Suppressor macrophage treated with lipopolysaccharide for 1 hour (primary cell): ENCODE data around the gene UBE2S.
"Not testable (repeated sequence)": the region's sequence is repeated elsewhere in the genome, so short reads cannot be mapped to it uniquely, and the experiment has no call there.

Source experiments
- DNase-seq, 3 donors: peaks; one replicate each; pipeline ENCODE4 v3.0.0-alpha.2; 2020 to 2022

UBE2S gene

GRCh38 chr19:55407550-55407799, at the start of gene UBE2S:
Gene UBE2S, minus strand, starts transcription at chr19:55407788. Its CDS starts 199 bp downstream, at chr19:55407589.
- not testable (repeated sequence) for DNase-seq

GRCh38 chr19:55456347-55456746, 48.8 kb upstream of the UBE2S start:
- no peak for DNase-seq

GRCh38 chr19:55455576-55456235, 48.1 kb upstream of the UBE2S start:
- DNase-seq: no peak

GRCh38 chr19:55454787-55455243, 47.2 kb upstream of the UBE2S start:
- peak; percentile 60 to 78 (median 65) for DNase-seq

- DNase-seq: no peak
Observed at GRCh38 chr19:55453511-55454260, 46.1 kb upstream of the UBE2S start.

GRCh38 chr19:55452749-55453346, 45.3 kb upstream of the UBE2S start:
- peak; percentile 41 to 66 (median 62) for DNase-seq

GRCh38 chr19:55451965-55452748, 44.6 kb upstream of the UBE2S start:
- no peak for DNase-seq

- no peak for DNase-seq
Observed at GRCh38 chr19:55451163-55451964, 43.8 kb upstream of the UBE2S start.

- no peak for DNase-seq
Observed at GRCh38 chr19:55449469-55449868, 41.9 kb upstream of the UBE2S start.

GRCh38 chr19:55448175-55448490, 40.5 kb upstream of the UBE2S start:
- not testable (repeated sequence) for DNase-seq

GRCh38 chr19:55447421-55448174, 40.0 kb upstream of the UBE2S start:
- DNase-seq: no peak

- DNase-seq: no peak
Observed at GRCh38 chr19:55446060-55446459, 38.5 kb upstream of the UBE2S start.

GRCh38 chr19:55444646-55445045, 37.1 kb upstream of the UBE2S start:
- DNase-seq: no peak

GRCh38 chr19:55443824-55444480, 36.4 kb upstream of the UBE2S start:
- no peak for DNase-seq

- DNase-seq: no peak
Observed at GRCh38 chr19:55443045-55443823, 35.6 kb upstream of the UBE2S start, which contains the start of gene SHISA7. Gene SHISA7, minus strand, starts transcription at chr19:55443300. Its CDS starts 437 bp downstream, at chr19:55442863.

- DNase-seq: no peak
Observed at GRCh38 chr19:55442372-55442961, 34.9 kb upstream of the UBE2S start.

GRCh38 chr19:55441692-55442321, 34.2 kb upstream of the UBE2S start:
- DNase-seq: no peak

- peak; percentile 60 to 70 (median 69) for DNase-seq
Observed at GRCh38 chr19:55441319-55441691, 33.7 kb upstream of the UBE2S start.

GRCh38 chr19:55440411-55441105, 33.0 kb upstream of the UBE2S start:
- DNase-seq: peak in 1 of 3 donors; percentile 22
